B cell (primary cell): Measurements from ENCODE around the gene IFT52. TPM values are rescaled to one million over a fixed set of nuclear protein-coding genes. Genes with fewer than 3 reads are reported as not detected.
"Not testable (repeated sequence)": the region's sequence is repeated elsewhere in the genome, so short reads cannot be mapped to it uniquely, and the experiment has no call there.

Source experiments
- ATAC-seq: fragments of 200-7000 bp; cut with Tn5 transposase; one replicate; pipeline ENCODE4 v1.10.0; 2021; ENCODE audit warnings: low read depth, mild to moderate bottlenecking, moderate number of reproducible peaks, moderate library complexity
- CTCF ChIA-PET: fragments of 350-600 bp; sonication (Branson Sonifier 250); formaldehyde crosslinking; loops from one replicate; lab custom pipeline; 2021; ENCODE audit warnings: antibody characterized with exemption, inconsistent platforms; lab: Charles Lee
- POLR2A ChIA-PET: fragments of 350-600 bp; sonication (Branson Sonifier 250); formaldehyde crosslinking; loops from one replicate; lab custom pipeline; 2021; ENCODE audit warnings: antibody characterized with exemption; lab: Charles Lee
- DNase-seq: peaks from one replicate; pipeline ENCODE4 v3.0.0; 2013
- H2AFZ ChIP-seq: 2 replicates; pipeline ENCODE4 v1.6.1; 2012; ENCODE audit warnings: mild to moderate bottlenecking, low read depth, low read length; ENCODE audit not compliant: insufficient read depth, poor library complexity, severe bottlenecking
- H3K27ac ChIP-seq, 2 donors: 1 replicate in 1 of 2; 2 replicates in 1 of 2; pipeline ENCODE4 v1.5.1; 2012 to 2013; ENCODE audit warnings: low read length in 2 of 2, mild to moderate bottlenecking in 2 of 2, moderate library complexity in 1 of 2
- H3K27me3 ChIP-seq, 4 experiments: fragments of 200-600 bp in 1 of 4; sonication (generic) in 1 of 4; replicated peaks in 1 of 4; 1 replicate in 2 of 4; 2 replicates in 2 of 4; pipeline versions ENCODE4 v1.6.1 to v1.7.0; 2013 to 2016; ENCODE audit warnings: low read length in 3 of 4, mild to moderate bottlenecking in 2 of 4, mixed read lengths in 1 of 4, moderate library complexity in 1 of 4; ENCODE audit not compliant: insufficient read depth in 4 of 4, control insufficient read depth in 3 of 4; ENCODE audit errors: control extremely low read depth in 1 of 4
- H3K36me3 ChIP-seq, 2 experiments: replicated peaks in 1 of 2; 1 replicate in 1 of 2; 2 replicates in 1 of 2; pipeline versions ENCODE4 v1.6.1 to v1.7.1; 2013; ENCODE audit warnings: low read length in 1 of 2; ENCODE audit not compliant: insufficient read depth in 2 of 2, control insufficient read depth in 1 of 2; ENCODE audit errors: control extremely low read depth in 1 of 2, extremely low read depth in 1 of 2
- H3K4me1 ChIP-seq, 2 donors: fragments of 200-600 bp in 1 of 2; sonication (generic) in 1 of 2; 1 replicate in 1 of 2; 2 replicates in 1 of 2; pipeline versions ENCODE4 v1.5.1 to v1.6.1; 2013 to 2017; ENCODE audit warnings: low read length in 2 of 2; ENCODE audit not compliant: control insufficient read depth in 2 of 2, insufficient read depth in 2 of 2
- H3K4me2 ChIP-seq: replicated peaks from 2 replicates; pipeline ENCODE3; 2012; ENCODE audit warnings: mild to moderate bottlenecking, low read depth, low read length; ENCODE audit not compliant: poor library complexity, severe bottlenecking
- H3K4me3 ChIP-seq, 5 experiments: fragments of 200-600 bp in 1 of 5; sonication (generic) in 1 of 5; 1 replicate in 3 of 5; 2 replicates in 2 of 5; pipeline versions ENCODE4 v1.5.1 to v1.7.0; 2011 to 2016; ENCODE audit warnings: low read length in 4 of 5, mild to moderate bottlenecking in 4 of 5, low read depth in 2 of 5, control low read depth in 1 of 5, moderate library complexity in 1 of 5; ENCODE audit not compliant: insufficient read depth in 1 of 5; ENCODE audit errors: control extremely low read depth in 1 of 5, extremely low read depth in 1 of 5
- H3K79me2 ChIP-seq: fragments of 200-600 bp; sonication (generic); one replicate; pipeline ENCODE4 v1.6.0; 2016; ENCODE audit warnings: low read length; ENCODE audit not compliant: control insufficient read depth, insufficient read depth
- H3K9ac ChIP-seq: fragments of 200-600 bp; sonication (generic); 2 replicates; pipeline ENCODE4 v1.6.1; 2017; ENCODE audit warnings: mild to moderate bottlenecking, low read length, moderate library complexity
- H3K9me3 ChIP-seq, 3 donors: one replicate each; pipeline versions ENCODE4 v1.6.1 to v1.7.1; 2013; ENCODE audit warnings: low read length in 2 of 3; ENCODE audit not compliant: control insufficient read depth in 2 of 3, insufficient read depth in 1 of 3; ENCODE audit errors: control extremely low read depth in 1 of 3
- H4K20me1 ChIP-seq: 2 replicates; pipeline ENCODE4 v1.6.0; 2012; ENCODE audit warnings: mild to moderate bottlenecking, low read length; ENCODE audit not compliant: insufficient read depth, control insufficient read depth, poor library complexity, severe bottlenecking
- H3K27ac Mint-ChIP-seq: one replicate; pipeline ENCODE4 v1.8.0; 2021; ENCODE audit warnings: mixed read lengths
- H3K27me3 Mint-ChIP-seq: one replicate; pipeline ENCODE4 v1.8.0; 2021; ENCODE audit warnings: mixed read lengths
- H3K4me1 Mint-ChIP-seq: one replicate; pipeline ENCODE4 v1.8.0; 2021; ENCODE audit warnings: mixed read lengths
- H3K4me3 Mint-ChIP-seq: one replicate; pipeline ENCODE4 v1.8.0; 2021; ENCODE audit warnings: mixed read lengths
- H3K9me3 Mint-ChIP-seq: one replicate; pipeline ENCODE4 v1.8.0; 2022; ENCODE audit warnings: mixed read lengths; ENCODE audit not compliant: insufficient read depth
- EZH2 ChIP-seq: IDR thresholded peaks from 2 replicates; pipeline ENCODE4 v1.6.1; 2012; ENCODE audit warnings: borderline replicate concordance, low read depth, mild to moderate bottlenecking, moderate library complexity, low read length; ENCODE audit not compliant: insufficient read depth, poor library complexity, severe bottlenecking
- WGBS: methylation state at CpG from one replicate; pipeline ENCODE4 v1.1.5; 2013; ENCODE audit warnings: missing lambda C conversion rate; ENCODE audit not compliant: insufficient coverage; 5-methylcytosine and 5-hydroxymethylcytosine counted together
- intact Hi-C: fragments of 100-400 bp; cut with micrococcal nuclease; formaldehyde crosslinking; loops from one replicate; pipeline ENCODE4 v1.10.0; 2022
- polyA plus RNA-seq: library from polyadenylated mRNA; depleted of rRNA; stranded (reverse); fragments of >200 nt; gene quantifications from 2 replicates; pipeline ENCODE4 v1.2.3, GENCODE V29; 2012
- total RNA-seq, 2 donors: library from RNA; stranded (reverse); fragments of 120-200 nt in 1 of 2; gene quantifications; 1 replicate in 1 of 2; 2 replicates in 1 of 2; pipeline versions ENCODE4 v1.2.3 to v1.2.4, GENCODE V29; 2013 to 2022
- TF ChIP-seq, protein P1 (sequence below): fragments of 200-600 bp; IDR thresholded peaks from one replicate; pipeline ENCODE4 v1.8.0; 2022; ENCODE audit warnings: antibody characterized with exemption, mild to moderate bottlenecking

The IFT52 gene
- total and polyA plus RNA-seq, 2 donors (not counting 1 experiment from before 2014, with no cell fraction given), result 16.7 to 18.4 TPM

DNA sequence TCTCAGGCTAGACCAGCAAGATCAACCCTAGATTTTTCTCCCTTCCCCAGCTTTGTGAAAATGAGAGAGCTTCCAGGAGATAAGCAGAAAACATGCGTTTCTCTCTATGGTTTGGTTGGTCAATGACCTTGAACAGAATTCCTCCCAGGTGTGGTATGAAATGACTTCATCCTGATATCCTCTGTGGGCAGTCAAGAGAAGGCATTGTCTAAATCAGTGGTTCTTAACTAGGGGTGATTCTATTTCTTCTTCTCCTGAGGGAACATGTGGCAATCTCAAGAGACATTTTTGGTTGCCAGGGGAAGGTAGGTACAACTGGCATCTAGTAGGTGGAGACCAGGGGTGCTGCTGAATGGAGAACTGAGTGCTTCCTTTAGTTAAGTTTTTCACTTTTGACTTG lies 12.4 kb downstream of the IFT52 start:
- no peak overlapping the region for H3K9ac ChIP-seq
- POLR2A ChIA-PET, result no interaction called here
- H3K4me3 ChIP-seq, result no peak overlapping the region
- CTCF ChIA-PET, result no interaction called here
- no peak for TF ChIP-seq EZH2
- TF ChIP-seq, protein P1, sequence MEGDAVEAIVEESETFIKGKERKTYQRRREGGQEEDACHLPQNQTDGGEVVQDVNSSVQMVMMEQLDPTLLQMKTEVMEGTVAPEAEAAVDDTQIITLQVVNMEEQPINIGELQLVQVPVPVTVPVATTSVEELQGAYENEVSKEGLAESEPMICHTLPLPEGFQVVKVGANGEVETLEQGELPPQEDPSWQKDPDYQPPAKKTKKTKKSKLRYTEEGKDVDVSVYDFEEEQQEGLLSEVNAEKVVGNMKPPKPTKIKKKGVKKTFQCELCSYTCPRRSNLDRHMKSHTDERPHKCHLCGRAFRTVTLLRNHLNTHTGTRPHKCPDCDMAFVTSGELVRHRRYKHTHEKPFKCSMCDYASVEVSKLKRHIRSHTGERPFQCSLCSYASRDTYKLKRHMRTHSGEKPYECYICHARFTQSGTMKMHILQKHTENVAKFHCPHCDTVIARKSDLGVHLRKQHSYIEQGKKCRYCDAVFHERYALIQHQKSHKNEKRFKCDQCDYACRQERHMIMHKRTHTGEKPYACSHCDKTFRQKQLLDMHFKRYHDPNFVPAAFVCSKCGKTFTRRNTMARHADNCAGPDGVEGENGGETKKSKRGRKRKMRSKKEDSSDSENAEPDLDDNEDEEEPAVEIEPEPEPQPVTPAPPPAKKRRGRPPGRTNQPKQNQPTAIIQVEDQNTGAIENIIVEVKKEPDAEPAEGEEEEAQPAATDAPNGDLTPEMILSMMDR, result no peak
- H3K36me3 ChIP-seq, result peaks cover 13 to 22% of the 10 kb centered on the region in 2 experiments
- H3K9me3 ChIP-seq, result no peaks in the 10 kb centered on the region
- H2AFZ ChIP-seq, result no peak overlapping the region
- no CpG with 5 or more reads among the region's 1 CpG for WGBS
- no peaks in the 10 kb centered on the region for H3K27me3 Mint-ChIP-seq
- no peaks in the 10 kb centered on the region for H3K27me3 ChIP-seq
- H3K27ac Mint-ChIP-seq, result no peak overlapping the region
- no peaks in the 10 kb centered on the region for H3K4me1 Mint-ChIP-seq
- H4K20me1 ChIP-seq, result no peaks in the 10 kb centered on the region
- H3K9me3 Mint-ChIP-seq, result no peaks in the 10 kb centered on the region
- no peak overlapping the region for H3K4me3 Mint-ChIP-seq
- no peak for DNase-seq
- intact Hi-C loops, result no loop called here
- no peak overlapping the region for H3K4me2 ChIP-seq
- H3K27ac ChIP-seq, result no peak overlapping the region
- H3K4me1 ChIP-seq, result no peaks in the 10 kb centered on the region
- no peak for ATAC-seq
- no peaks in the 10 kb centered on the region for H3K79me2 ChIP-seq

DNA sequence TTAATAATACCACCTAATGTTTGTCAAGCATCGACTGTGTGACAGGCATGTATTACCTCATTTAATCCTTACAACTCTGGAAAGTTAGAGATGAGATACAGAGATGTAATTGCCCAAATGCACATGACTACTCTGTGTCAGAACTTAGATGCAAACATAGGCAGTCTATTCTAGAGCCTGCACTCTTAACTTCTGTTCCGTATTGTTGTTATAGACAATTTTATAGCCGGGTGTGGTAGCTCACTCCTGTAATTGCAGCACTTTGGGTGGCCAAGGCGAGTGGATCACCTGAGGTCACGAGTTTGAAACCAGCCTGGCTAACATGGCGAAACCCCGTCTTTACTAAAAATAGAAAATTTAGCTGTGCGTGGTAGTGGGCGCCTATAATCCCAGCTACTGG lies 15.0 kb downstream of the IFT52 start:
- ChIA-PET POLR2A (interaction anchor here (0.6 kb wide), 1 partner anchor 600 kb away, joined by 5 read pairs; no protein-coding TSS in a partner anchor), CTCF (no interaction called here)
- H3K27ac ChIP-seq, result no peak overlapping the region
- no peaks in the 10 kb centered on the region for H3K9me3 ChIP-seq
- H3K27me3 Mint-ChIP-seq, result no peaks in the 10 kb centered on the region
- peaks cover 7 to 15% of the 10 kb centered on the region in 2 experiments for H3K36me3 ChIP-seq
- ATAC-seq, result no peak
- H2AFZ ChIP-seq, result no peak overlapping the region
- TF ChIP-seq EZH2, result no peak
- TF ChIP-seq, protein P1, result no peak
- WGBS, result 96% methylated on average over 8 of the region's 9 CpGs
- no peaks in the 10 kb centered on the region for H3K9me3 Mint-ChIP-seq
- H3K27me3 ChIP-seq, result no peaks in the 10 kb centered on the region
- H3K4me3 ChIP-seq, result no peak overlapping the region
- H3K4me1 ChIP-seq, result no peaks in the 10 kb centered on the region
- no peaks in the 10 kb centered on the region for H3K4me1 Mint-ChIP-seq
- H4K20me1 ChIP-seq, result no peaks in the 10 kb centered on the region
- no peak for DNase-seq
- no peak overlapping the region for H3K27ac Mint-ChIP-seq
- H3K79me2 ChIP-seq, result no peaks in the 10 kb centered on the region
- H3K4me2 ChIP-seq, result no peak overlapping the region
- H3K4me3 Mint-ChIP-seq, result no peak overlapping the region
- no peak overlapping the region for H3K9ac ChIP-seq
- intact Hi-C loops, result no loop called here

DNA sequence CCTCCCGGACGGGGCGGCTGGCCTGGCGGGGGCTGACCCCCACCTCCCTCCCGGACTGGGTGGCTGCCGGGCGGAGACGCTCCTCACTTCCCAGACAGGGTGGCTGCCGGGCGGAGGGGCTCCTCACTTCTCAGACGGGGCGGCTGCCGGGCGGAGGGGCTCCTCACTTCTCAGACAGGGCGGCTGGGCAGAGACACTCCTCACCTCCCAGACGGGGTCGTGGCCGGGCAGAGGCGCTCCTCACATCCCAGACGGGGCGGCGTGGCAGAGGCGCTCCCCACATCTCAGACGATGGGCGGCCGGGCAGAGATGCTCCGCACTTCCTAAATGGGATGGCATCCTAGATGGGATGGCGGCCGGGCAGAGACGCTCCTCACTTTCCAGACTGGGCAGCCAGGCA lies 16.5 kb downstream of the IFT52 start:
- H3K9me3 ChIP-seq, ATAC-seq, H3K9me3 Mint-ChIP-seq, POLR2A ChIA-PET, CTCF ChIA-PET, H3K27me3 ChIP-seq, H3K4me2 ChIP-seq, H4K20me1 ChIP-seq, H3K27ac ChIP-seq, H3K9ac ChIP-seq, H3K4me1 Mint-ChIP-seq, intact Hi-C loops, H3K4me3 ChIP-seq, H2AFZ ChIP-seq, DNase-seq, H3K27ac Mint-ChIP-seq, H3K4me3 Mint-ChIP-seq, H3K79me2 ChIP-seq, H3K27me3 Mint-ChIP-seq, H3K4me1 ChIP-seq: not testable (repeated sequence)
- peaks cover 2 to 15% of the 10 kb centered on the region in 2 experiments for H3K36me3 ChIP-seq
- WGBS, result 98% methylated on average over 17 of the region's 30 CpGs
